ENCODE measurements around the gene LDHD. TPM values are rescaled to one million over a fixed set of nuclear protein-coding genes. Genes with fewer than 3 reads are reported as not detected.
"Not testable (repeated sequence)": the region's sequence is repeated elsewhere in the genome, so short reads cannot be mapped to it uniquely, and the experiment has no call there.

The LDHD gene
- total and polyA plus RNA-seq, 2 of the 8 experiments (the other 6 are each of a cell fraction or from before 2014, with no cell fraction given): 14.9 to 18.2 TPM

GRCh38 chr16:75091619-75092018 lies 25.0 kb downstream of the LDHD start:
- H2BK5ac ChIP-seq (ENCODE audit: low read depth, low read length); H3K18ac ChIP-seq (ENCODE audit: extremely low read depth, low read length); H4K8ac ChIP-seq (ENCODE audit: extremely low read depth, insufficient read depth, low read length); H3K4ac ChIP-seq (replicated peaks; ENCODE audit: insufficient read length, low read depth, low read length); H3K27me3 ChIP-seq (replicated peaks in 1 of 4; ENCODE audit: control insufficient read depth in 3 of 4, extremely low read depth in 1 of 4, insufficient read depth in 3 of 4, low read length in 3 of 4); H4K5ac ChIP-seq (ENCODE audit: insufficient read length, low read depth, low read length); H3K4me2 ChIP-seq (ENCODE audit: insufficient read depth in 1 of 2, low read depth in 2 of 2, low read length in 2 of 2); H3K79me1 ChIP-seq (ENCODE audit: low read depth, low read length); H2AK5ac ChIP-seq (ENCODE audit: low read depth, low read length); H3K27ac ChIP-seq (ENCODE audit: low read depth, low read length); H3K56ac ChIP-seq (replicated peaks; ENCODE audit: insufficient read length, low read depth, low read length); H3K14ac ChIP-seq (ENCODE audit: insufficient read length); DNase-seq (ENCODE audit: low read depth in 1 of 2, low spot score in 2 of 2); H2BK120ac ChIP-seq (replicated peaks; ENCODE audit: low read depth, low read length); H3K9me3 ChIP-seq (ENCODE audit: insufficient read depth in 2 of 2, low read depth in 1 of 2, low read length in 1 of 2); FAIRE-seq; H2BK12ac ChIP-seq (ENCODE audit: low read depth, low read length); H3K36me3 ChIP-seq (ENCODE audit: control insufficient read depth in 2 of 4, insufficient read depth in 4 of 4, low read length in 3 of 4); H2BK20ac ChIP-seq (ENCODE audit: low read length); H3K23ac ChIP-seq (ENCODE audit: insufficient read length); H2BK15ac ChIP-seq (ENCODE audit: low read length); H2AFZ ChIP-seq (ENCODE audit: low read length); H4K91ac ChIP-seq (replicated peaks; ENCODE audit: insufficient read length, low read length); H3K4me3 ChIP-seq (ENCODE audit: extremely low read depth in 1 of 4, insufficient read depth in 2 of 4, low read depth in 3 of 4, low read length in 4 of 4); H3K9ac ChIP-seq (replicated peaks in 1 of 4; ENCODE audit: extremely low read depth in 1 of 4, low read depth in 3 of 4, low read length in 3 of 4); H3K23me2 ChIP-seq (ENCODE audit: low read depth, low read length): not testable (repeated sequence)
- 84% methylated on average over 3 of the region's 3 CpGs; no CpG with 5 or more reads in 1 of the 2 experiments for WGBS, 2 experiments (ENCODE audit: extremely low coverage in 1 of 2, insufficient coverage in 1 of 2, insufficient read length in 1 of 2, insufficient replicate concordance in 2 of 2, low coverage in 1 of 2, low lambda C conversion rate in 2 of 2, missing lambda C conversion rate in 1 of 2)
- ChIA-PET CTCF (ENCODE audit: partially characterized antibody) (interaction anchor here (1.4 to 13.7 kb wide), 4 partner anchors 19 to 98 kb away, joined by 5 to 90 read pairs (median 11); no protein-coding TSS in a partner anchor), POLR2A (ENCODE audit: partially characterized antibody) (interaction anchor here (0.7 kb wide), 2 partner anchors 19 to 29 kb away, joined by 3 read pairs; no protein-coding TSS in a partner anchor)
- H4K20me1 ChIP-seq (replicated peaks in 1 of 2; ENCODE audit: control insufficient read depth in 1 of 2, insufficient read depth in 2 of 2, low read length in 2 of 2): peaks cover 11 to 18% of the 10 kb centered on the region in 2 experiments
- H3K79me2 ChIP-seq (ENCODE audit: control insufficient read depth in 1 of 2, insufficient read depth in 2 of 2, low read length in 2 of 2): peaks cover 0 to 52% of the 10 kb centered on the region in 2 experiments; a peak in 2 of 4 replicates
- H3K4me1 ChIP-seq (replicated peaks in 1 of 4; ENCODE audit: control insufficient read depth in 3 of 4, insufficient read depth in 4 of 4, low read length in 3 of 4): peaks cover 8 to 24% (median 14%) of the 10 kb centered on the region in 4 experiments

GRCh38 chr16:75090899-75091298 lies 25.7 kb downstream of the LDHD start:
- not testable (repeated sequence) for H2BK12ac ChIP-seq (ENCODE audit: low read depth, low read length); H2BK120ac ChIP-seq (replicated peaks; ENCODE audit: low read depth, low read length); H2AK5ac ChIP-seq (ENCODE audit: low read depth, low read length); H3K4ac ChIP-seq (replicated peaks; ENCODE audit: insufficient read length, low read depth, low read length); H4K5ac ChIP-seq (ENCODE audit: insufficient read length, low read depth, low read length); FAIRE-seq; H3K4me3 ChIP-seq (ENCODE audit: extremely low read depth in 1 of 4, insufficient read depth in 2 of 4, low read depth in 3 of 4, low read length in 4 of 4); H3K56ac ChIP-seq (replicated peaks; ENCODE audit: insufficient read length, low read depth, low read length); H3K27me3 ChIP-seq (replicated peaks in 1 of 4; ENCODE audit: control insufficient read depth in 3 of 4, extremely low read depth in 1 of 4, insufficient read depth in 3 of 4, low read length in 3 of 4); H3K9me3 ChIP-seq (ENCODE audit: insufficient read depth in 2 of 2, low read depth in 1 of 2, low read length in 1 of 2); H3K18ac ChIP-seq (ENCODE audit: extremely low read depth, low read length); H2BK5ac ChIP-seq (ENCODE audit: low read depth, low read length); H3K14ac ChIP-seq (ENCODE audit: insufficient read length); H3K27ac ChIP-seq (ENCODE audit: low read depth, low read length); H3K4me2 ChIP-seq (ENCODE audit: insufficient read depth in 1 of 2, low read depth in 2 of 2, low read length in 2 of 2); H4K91ac ChIP-seq (replicated peaks; ENCODE audit: insufficient read length, low read length); H3K23ac ChIP-seq (ENCODE audit: insufficient read length); H3K79me1 ChIP-seq (ENCODE audit: low read depth, low read length); H2BK15ac ChIP-seq (ENCODE audit: low read length); H4K8ac ChIP-seq (ENCODE audit: extremely low read depth, insufficient read depth, low read length); H2BK20ac ChIP-seq (ENCODE audit: low read length); H3K9ac ChIP-seq (replicated peaks in 1 of 4; ENCODE audit: extremely low read depth in 1 of 4, low read depth in 3 of 4, low read length in 3 of 4); H3K23me2 ChIP-seq (ENCODE audit: low read depth, low read length); H3K36me3 ChIP-seq (ENCODE audit: control insufficient read depth in 2 of 4, insufficient read depth in 4 of 4, low read length in 3 of 4); H2AFZ ChIP-seq (ENCODE audit: low read length); DNase-seq (ENCODE audit: low read depth in 1 of 2, low spot score in 2 of 2)
- ChIA-PET CTCF (ENCODE audit: partially characterized antibody) (interaction anchor here (1.0 to 13.7 kb wide), 7 partner anchors 15 to 98 kb away, joined by 3 to 90 read pairs (median 5); no protein-coding TSS in a partner anchor), POLR2A (ENCODE audit: partially characterized antibody) (interaction anchor here (0.7 to 2.0 kb wide), 2 partner anchors 15 to 18 kb away, joined by 3 to 6 read pairs; no protein-coding TSS in a partner anchor)
- Histone ChIP-seq H3K79me2 (ENCODE audit: control insufficient read depth in 1 of 2, insufficient read depth in 2 of 2, low read length in 2 of 2) (peaks cover 1 to 59% of the 10 kb centered on the region in 2 experiments; a peak in 3 of 4 replicates), H3K4me1 (replicated peaks in 1 of 4; ENCODE audit: control insufficient read depth in 3 of 4, insufficient read depth in 4 of 4, low read length in 3 of 4) (peaks cover 5 to 21% (median 13%) of the 10 kb centered on the region in 4 experiments), H4K20me1 (replicated peaks in 1 of 2; ENCODE audit: control insufficient read depth in 1 of 2, insufficient read depth in 2 of 2, low read length in 2 of 2) (peaks cover 11 to 18% of the 10 kb centered on the region in 2 experiments)
- 83% methylated on average over 5 of the region's 6 CpGs; no CpG with 5 or more reads in 1 of the 2 experiments for WGBS, 2 experiments (ENCODE audit: extremely low coverage in 1 of 2, insufficient coverage in 1 of 2, insufficient read length in 1 of 2, insufficient replicate concordance in 2 of 2, low coverage in 1 of 2, low lambda C conversion rate in 2 of 2, missing lambda C conversion rate in 1 of 2)

Data from H1 (cell line).